ENCODE results near the gene KCND3.

KCND3 gene

GRCh38 chr1:112012823-112013222 lies 23.4 kb upstream of the KCND3 start:
- Histone ChIP-seq H3K9ac (no peak overlapping the region), H3K4me3 (no peak overlapping the region), H3K27me3 (no peaks in the 10 kb centered on the region), H3K27ac (no peak overlapping the region), H3K4me2 (no peak overlapping the region), H3K4me1 (no peaks in the 10 kb centered on the region), H3K9me3 (replicated peaks in 1 of 11) (0 out of 22 replicates have a peak, but pooled peaks cover 0 to 9% (median 0%) of the 10 kb centered on the region in 11 experiments), H4K20me1 (no peaks in the 10 kb centered on the region), H3K36me3 (no peaks in the 10 kb centered on the region)
- no peak for TF ChIP-seq Cebpa-rat (IDR thresholded peaks at IDR 0.05)

GRCh38 chr1:112011202-112011601 lies 21.7 kb upstream of the KCND3 start:
- Histone ChIP-seq H3K4me3 (no peak overlapping the region), H3K4me1 (no peaks in the 10 kb centered on the region), H3K27me3 (no peaks in the 10 kb centered on the region), H3K4me2 (no peak overlapping the region), H3K27ac (no peak overlapping the region), H3K9me3 (replicated peaks in 1 of 11) (0 out of 22 replicates have a peak, but pooled peaks cover 0 to 9% (median 0%) of the 10 kb centered on the region in 11 experiments), H4K20me1 (no peaks in the 10 kb centered on the region), H3K36me3 (no peaks in the 10 kb centered on the region), H3K9ac (no peak overlapping the region)
- TF ChIP-seq Cebpa-rat (IDR thresholded peaks at IDR 0.05) = no peak

GRCh38 chr1:112007169-112007568 lies 17.7 kb upstream of the KCND3 start:
- no peaks in the 10 kb centered on the region for H3K9me3 ChIP-seq (replicated peaks in 1 of 11)
- H4K20me1 ChIP-seq = no peaks in the 10 kb centered on the region
- H3K4me3 ChIP-seq = no peak overlapping the region
- no peak overlapping the region for H3K4me2 ChIP-seq
- no peak overlapping the region for H3K9ac ChIP-seq
- no peak overlapping the region for H3K27ac ChIP-seq
- no peaks in the 10 kb centered on the region for H3K27me3 ChIP-seq
- no peaks in the 10 kb centered on the region for H3K36me3 ChIP-seq
- no peak for TF ChIP-seq Cebpa-rat (IDR thresholded peaks at IDR 0.05)
- no peaks in the 10 kb centered on the region for H3K4me1 ChIP-seq

GRCh38 chr1:112006416-112007025 lies 17.1 kb upstream of the KCND3 start:
- no peaks in the 10 kb centered on the region for H3K36me3 ChIP-seq
- H3K4me2 ChIP-seq = no peak overlapping the region
- H4K20me1 ChIP-seq = no peaks in the 10 kb centered on the region
- H3K4me3 ChIP-seq = no peak overlapping the region
- no peak overlapping the region for H3K9ac ChIP-seq
- no peak for TF ChIP-seq Cebpa-rat (IDR thresholded peaks at IDR 0.05)
- no peaks in the 10 kb centered on the region for H3K9me3 ChIP-seq (replicated peaks in 1 of 11)
- H3K4me1 ChIP-seq = no peaks in the 10 kb centered on the region
- H3K27me3 ChIP-seq = no peaks in the 10 kb centered on the region
- H3K27ac ChIP-seq = no peak overlapping the region

GRCh38 chr1:112004076-112004475 lies 14.6 kb upstream of the KCND3 start:
- Histone ChIP-seq H3K27ac (no peak overlapping the region), H3K9ac (no peak overlapping the region), H3K4me2 (no peak overlapping the region), H3K4me3 (no peak overlapping the region), H3K36me3 (no peaks in the 10 kb centered on the region), H3K4me1 (no peaks in the 10 kb centered on the region), H4K20me1 (no peaks in the 10 kb centered on the region), H3K27me3 (no peaks in the 10 kb centered on the region; a peak in 1 of 22 replicates), H3K9me3 (replicated peaks in 1 of 11) (no peaks in the 10 kb centered on the region)
- no peak for TF ChIP-seq Cebpa-rat (IDR thresholded peaks at IDR 0.05)

- Histone ChIP-seq H4K20me1 (no peaks in the 10 kb centered on the region), H3K4me1 (no peaks in the 10 kb centered on the region), H3K27ac (no peak overlapping the region), H3K4me2 (no peak overlapping the region), H3K4me3 (no peak overlapping the region), H3K36me3 (no peaks in the 10 kb centered on the region), H3K27me3 (no peaks in the 10 kb centered on the region; a peak in 1 of 22 replicates), H3K9ac (no peak overlapping the region), H3K9me3 (replicated peaks in 1 of 11) (no peaks in the 10 kb centered on the region)
- no peak for TF ChIP-seq Cebpa-rat (IDR thresholded peaks at IDR 0.05)
Observed at GRCh38 chr1:112002514-112002913, 13.0 kb upstream of the KCND3 start.

- Histone ChIP-seq H3K4me3 (no peak overlapping the region), H3K9ac (no peak overlapping the region), H3K9me3 (replicated peaks in 1 of 11) (no peaks in the 10 kb centered on the region), H3K4me2 (no peak overlapping the region), H3K4me1 (no peaks in the 10 kb centered on the region), H3K36me3 (no peaks in the 10 kb centered on the region), H4K20me1 (no peaks in the 10 kb centered on the region), H3K27me3 (no peaks in the 10 kb centered on the region; a peak in 1 of 22 replicates), H3K27ac (no peak overlapping the region)
- TF ChIP-seq Cebpa-rat (IDR thresholded peaks at IDR 0.05) = no peak
Observed at GRCh38 chr1:112001436-112001835, 12.0 kb upstream of the KCND3 start.

GRCh38 chr1:112000048-112000447 lies 10.6 kb upstream of the KCND3 start:
- Histone ChIP-seq H3K27ac (no peak overlapping the region), H3K27me3 (no peaks in the 10 kb centered on the region; a peak in 1 of 22 replicates), H3K4me2 (no peak overlapping the region), H3K4me3 (no peak overlapping the region), H3K36me3 (no peaks in the 10 kb centered on the region), H3K9me3 (replicated peaks in 1 of 11) (no peaks in the 10 kb centered on the region), H3K4me1 (no peaks in the 10 kb centered on the region), H4K20me1 (no peaks in the 10 kb centered on the region), H3K9ac (no peak overlapping the region)
- no peak for TF ChIP-seq Cebpa-rat (IDR thresholded peaks at IDR 0.05)

- H3K4me2 ChIP-seq = no peak overlapping the region
- no peak overlapping the region for H3K27ac ChIP-seq
- no peaks in the 10 kb centered on the region for H3K36me3 ChIP-seq
- peaks cover 0 to 6% (median 0%) of the 10 kb centered on the region in 11 experiments; a peak in 2 of 22 replicates for H3K27me3 ChIP-seq
- no peak for TF ChIP-seq Cebpa-rat (IDR thresholded peaks at IDR 0.05)
- no peaks in the 10 kb centered on the region for H3K4me1 ChIP-seq
- no peaks in the 10 kb centered on the region for H4K20me1 ChIP-seq
- H3K9ac ChIP-seq = no peak overlapping the region
- H3K9me3 ChIP-seq (replicated peaks in 1 of 11) = no peaks in the 10 kb centered on the region
- H3K4me3 ChIP-seq = no peak overlapping the region
Observed at GRCh38 chr1:111998332-111998731, 8.9 kb upstream of the KCND3 start.

GRCh38 chr1:111992476-111992875 lies 3.0 kb upstream of the KCND3 start:
- H4K20me1 ChIP-seq = peaks cover 0 to 47% (median 30%) of the 10 kb centered on the region in 11 experiments; a peak in 17 of 22 replicates
- no peak overlapping the region for H3K27ac ChIP-seq
- TF ChIP-seq Cebpa-rat (IDR thresholded peaks at IDR 0.05) = no peak
- H3K4me3 ChIP-seq = no peak overlapping the region
- no peaks in the 10 kb centered on the region for H3K36me3 ChIP-seq
- H3K4me1 ChIP-seq = peaks cover 13 to 35% (median 23%) of the 10 kb centered on the region in 10 experiments
- H3K9ac ChIP-seq = no peak overlapping the region
- no peaks in the 10 kb centered on the region for H3K9me3 ChIP-seq (replicated peaks in 1 of 11)
- peak overlapping the region in 3 of 11 experiments; percentile 93 to 99 (median 94); a peak in 5 of 22 replicates for H3K4me2 ChIP-seq
- H3K27me3 ChIP-seq = peaks cover 49 to 64% (median 55%) of the 10 kb centered on the region in 11 experiments
